Measurements from ENCODE around the gene PRMT2.

DNA sequence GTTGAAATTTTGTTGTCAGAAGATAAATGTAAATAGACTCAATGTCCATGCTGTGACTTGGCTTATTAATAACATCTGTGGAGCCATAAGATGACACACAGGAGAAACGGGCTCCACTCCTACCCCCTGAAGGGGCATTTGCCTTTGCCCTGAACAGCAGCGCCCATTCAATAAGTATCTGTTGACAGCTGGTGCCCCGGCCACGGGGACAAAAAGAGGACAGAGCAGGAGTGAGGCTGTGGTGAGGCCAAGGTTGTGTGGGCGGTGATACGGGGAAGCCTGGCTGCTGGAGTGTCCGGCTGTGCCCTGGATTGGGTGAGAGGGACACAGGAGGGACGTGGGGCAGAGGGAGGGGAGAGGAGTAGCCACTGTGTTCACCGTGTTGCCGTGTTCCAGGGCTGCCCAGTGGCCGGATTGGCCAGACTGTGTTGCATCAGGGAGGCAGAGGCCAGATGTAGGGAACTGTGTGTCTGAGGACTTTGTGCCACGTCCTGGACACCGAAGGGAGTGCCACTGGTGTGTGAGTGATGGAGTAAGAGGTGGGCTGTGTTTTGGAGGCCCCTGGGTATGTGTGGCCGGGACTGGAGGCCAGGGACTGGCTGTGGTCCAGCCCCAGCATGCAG, 15.1 kb downstream of the PRMT2 start:
- TF ChIP-seq CTCF (conservative IDR thresholded peaks at IDR 0.05; ENCODE audit: low read depth in 2 of 2) (no peak), EZH2 (IDR thresholded peaks at IDR 0.05; ENCODE audit: low read depth, unreplicated experiment) (no peak), CREB1 (CRISPR knock-in tag; IDR thresholded peaks at IDR 0.05; ENCODE audit: low read depth) (no peak), POLR2AphosphoS5 (IDR thresholded peaks at IDR 0.05; ENCODE audit: low read depth) (no peak), REST (IDR thresholded peaks at IDR 0.05; ENCODE audit: unreplicated experiment) (no peak), JUNB (IDR thresholded peaks at IDR 0.05; ENCODE audit: unreplicated experiment) (no peak), EZH2phosphoT487 (IDR thresholded peaks at IDR 0.05; ENCODE audit: unreplicated experiment) (no peak)

Data from GM23338 (cell line).